K562 (cell line): ENCODE data around the gene FGF1. TPM values are rescaled to one million over a fixed set of nuclear protein-coding genes. Genes with fewer than 3 reads are reported as not detected.

Source experiments
- ATAC-seq: fragments of 200-7000 bp; cut with Tn5 transposase; 3 replicates; pipeline ENCODE4 v1.9.1; 2020; ENCODE audit warnings: moderate library complexity
- BruUV-seq: library from RNA; stranded (reverse); fragments of 400-500 nt; replicated peaks from 2 replicates; lab custom pipeline; 2021; lab: Mats Ljungman, UMichigan
- CTCF ChIA-PET: fragments of 300-600 bp; formaldehyde crosslinking; extraction: SDS; loops from one replicate; lab custom pipeline; 2021; ENCODE audit warnings: low intra/inter-chr PET ratio; lab: Yijun Ruan, JAX
- POLR2A ChIA-PET: fragments of 300-600, 350-650 bp; sonication (Branson Sonifier 250); formaldehyde crosslinking; extraction: SDS; loops from one replicate; lab custom pipeline; 2021; ENCODE audit warnings: antibody characterized with exemption, inconsistent platforms; lab: Yijun Ruan, JAX
- DNase-seq, 4 experiments: peaks; one replicate each; pipeline versions ENCODE4 v3.0.0 to v3.0.0-alpha.2; 2011 to 2018; ENCODE audit warnings: low spot score in 3 of 4, mixed read lengths in 3 of 4; ENCODE audit errors: extremely low read depth in 1 of 4
- FAIRE-seq: peaks from 2 replicates; lab custom pipeline; 2011; peaks lifted over from hg19 to GRCh38; lab: Jason Lieb, UNC
- H2AFZ ChIP-seq: 2 replicates; pipeline ENCODE4 v1.6.0; 2011; ENCODE audit warnings: low read depth, low read length, control low read depth, inconsistent platforms
- H3K27ac ChIP-seq: fragments of 200-600 bp; 3 replicates; pipeline ENCODE4 v1.8.0; 2011; ENCODE audit warnings: low read depth, mild to moderate bottlenecking, control low read depth, inconsistent platforms, low read length, moderate library complexity, mixed read lengths; ENCODE audit errors: extremely low read depth
- H3K27me3 ChIP-seq, 2 experiments: fragments of 300-600 bp in 1 of 2; 2 replicates in 1 of 2; 3 replicates in 1 of 2; pipeline versions ENCODE4 v1.6.0 to v1.8.0; 2011; ENCODE audit warnings: inconsistent platforms in 2 of 2, low read length in 2 of 2, mild to moderate bottlenecking in 1 of 2, mixed read lengths in 1 of 2, moderate library complexity in 1 of 2; ENCODE audit not compliant: control insufficient read depth in 2 of 2, insufficient read depth in 2 of 2
- H3K36me3 ChIP-seq: fragments of 300-600 bp; 3 replicates; pipeline ENCODE4 v1.8.0; 2011; ENCODE audit warnings: mild to moderate bottlenecking, low read length, inconsistent platforms; ENCODE audit not compliant: control insufficient read depth, insufficient read depth
- H3K4me1 ChIP-seq, 2 experiments: fragments of 200-600 bp in 1 of 2; replicated peaks in 1 of 2; 2 replicates in 1 of 2; 3 replicates in 1 of 2; pipeline versions ENCODE4 v1.5.1 to v1.8.0; 2011; ENCODE audit warnings: inconsistent platforms in 2 of 2, low read length in 2 of 2, mild to moderate bottlenecking in 1 of 2, mixed read lengths in 1 of 2, moderate library complexity in 1 of 2; ENCODE audit not compliant: control insufficient read depth in 2 of 2, insufficient read depth in 2 of 2
- H3K4me2 ChIP-seq: 2 replicates; pipeline ENCODE4 v1.6.1; 2011; ENCODE audit warnings: low read length, control low read depth, inconsistent platforms, mixed read lengths; ENCODE audit not compliant: insufficient read depth
- H3K4me3 ChIP-seq: fragments of 200-600 bp; sonication (generic), shearing (Covaris generic); 2 replicates; pipeline ENCODE4 v1.5.1; 2016; ENCODE audit warnings: control low read depth, inconsistent platforms
- H3K79me2 ChIP-seq: fragments of 200-600 bp; 3 replicates; pipeline ENCODE4 v1.8.0; 2011; ENCODE audit warnings: low read length, inconsistent platforms; ENCODE audit not compliant: control insufficient read depth, insufficient read depth
- H3K9ac ChIP-seq, 2 experiments: 2 replicates each; pipeline versions ENCODE4 v1.6.0 to v1.6.1; 2011; ENCODE audit warnings: low read depth in 2 of 2, low read length in 2 of 2, control low read depth in 1 of 2, inconsistent platforms in 1 of 2, mild to moderate bottlenecking in 1 of 2, mixed read lengths in 1 of 2; ENCODE audit not compliant: insufficient read depth in 1 of 2
- H3K9me1 ChIP-seq: one replicate; pipeline ENCODE4 v1.6.0; 2011; ENCODE audit warnings: inconsistent platforms, mild to moderate bottlenecking, low read length, moderate library complexity; ENCODE audit not compliant: control insufficient read depth, insufficient read depth
- H3K9me3 ChIP-seq: replicated peaks from 2 replicates; pipeline ENCODE4 v1.5.1; 2011; ENCODE audit warnings: low read depth, low read length, inconsistent platforms; ENCODE audit not compliant: control insufficient read depth, insufficient read depth
- H4K20me1 ChIP-seq: replicated peaks from 2 replicates; pipeline ENCODE4 v1.6.1; 2011; ENCODE audit warnings: low read length, inconsistent platforms, mixed read lengths; ENCODE audit not compliant: control insufficient read depth, insufficient read depth
- BRD4 ChIP-seq: fragments of 200-600 bp; sonication (generic); IDR thresholded peaks from 2 replicates; pipeline ENCODE4 v1.6.1; 2017; ENCODE audit warnings: inconsistent platforms
- CHD2 ChIP-seq: IDR thresholded peaks from 2 replicates; pipeline ENCODE4 v1.6.1; 2011; ENCODE audit warnings: low read depth, low read length
- ELF4 ChIP-seq: fragments of 450-650 bp; formaldehyde crosslinking; IDR thresholded peaks from 2 replicates; pipeline ENCODE4 v1.4.0; 2022; ENCODE audit warnings: missing genetic modification characterization
- GTF2E2 ChIP-seq: fragments of 200-800 bp; sonication (Bioruptor generic); IDR thresholded peaks from 2 replicates; pipeline ENCODE4 v1.6.1; 2016; ENCODE audit warnings: missing genetic modification characterization, missing compliant biosample characterization
- ILF3 ChIP-seq: fragments of 450-650 bp; IDR thresholded peaks from 2 replicates; pipeline ENCODE4 v1.6.1; 2018; ENCODE audit warnings: antibody characterized with exemption, mild to moderate bottlenecking, moderate library complexity, borderline replicate concordance
- ILK ChIP-seq: fragments of 450-650 bp; IDR thresholded peaks from 2 replicates; pipeline ENCODE4 v1.6.1; 2016; ENCODE audit warnings: missing genetic modification characterization, low read depth, mild to moderate bottlenecking, missing compliant biosample characterization, moderate library complexity, borderline replicate concordance
- MCM2 ChIP-seq: fragments of 450-650 bp; IDR thresholded peaks from 2 replicates; pipeline ENCODE4 v1.6.1; 2017; ENCODE audit warnings: low read depth, mild to moderate bottlenecking
- MEF2D ChIP-seq: conservative IDR thresholded peaks from 2 replicates; pipeline ENCODE4 v1.6.1; 2016; ENCODE audit warnings: low read depth, missing genetic modification characterization, missing compliant biosample characterization
- NR4A1 ChIP-seq, 2 experiments: fragments of 250-450 bp in 1 of 2; fragments of 450-650 bp in 1 of 2; sonication (Bioruptor Pico) in 1 of 2; IDR thresholded peaks; 2 replicates each; pipeline versions ENCODE4 v1.4.0 to v1.6.1; 2016 to 2020; ENCODE audit warnings: mild to moderate bottlenecking in 2 of 2, missing compliant biosample characterization in 1 of 2, missing genetic modification characterization in 1 of 2, moderate library complexity in 1 of 2
- PTBP1 ChIP-seq: fragments of 200-400 bp; formaldehyde crosslinking; IDR thresholded peaks from 2 replicates; pipeline ENCODE4 v1.6.1; 2017; ENCODE audit warnings: low read depth, low read length
- SREBF2 ChIP-seq: sonication (generic); formaldehyde crosslinking; IDR thresholded peaks from 2 replicates; pipeline ENCODE4 v1.4.0; 2020; ENCODE audit warnings: mild to moderate bottlenecking, missing genetic modification reagents
- STAT5A ChIP-seq: IDR thresholded peaks from 2 replicates; pipeline ENCODE4 v1.6.1; 2012; ENCODE audit warnings: low read length, inconsistent platforms, borderline replicate concordance
- ZBTB26 ChIP-seq: fragments of 450-650 bp; formaldehyde crosslinking; IDR thresholded peaks from 2 replicates; pipeline ENCODE4 v1.4.0; 2022; ENCODE audit warnings: missing genetic modification characterization
- ZBTB34 ChIP-seq: fragments of 250-450 bp; sonication (Bioruptor Pico); IDR thresholded peaks from 2 replicates; pipeline ENCODE4 v1.8.0; 2021; ENCODE audit warnings: mild to moderate bottlenecking, moderate library complexity
- ZFP1 ChIP-seq: fragments of 450-650 bp; formaldehyde crosslinking; IDR thresholded peaks from 2 replicates; pipeline ENCODE4 v1.4.0; 2020; ENCODE audit warnings: mild to moderate bottlenecking, mixed read lengths
- ZNF263 ChIP-seq: sonication (generic); formaldehyde crosslinking; IDR thresholded peaks from 2 replicates; pipeline ENCODE4 v1.8.0; 2022; ENCODE audit warnings: mild to moderate bottlenecking, missing genetic modification reagents, borderline replicate concordance
- WGBS: fragments of 100-300 bp; shearing (Covaris generic); methylation state at CpG from one replicate; pipeline ENCODE4 v1.1.6; 2016; ENCODE audit warnings: low coverage, mixed read lengths; ENCODE audit not compliant: insufficient coverage; ENCODE audit errors: missing lambda C conversion rate; 5-methylcytosine and 5-hydroxymethylcytosine counted together
- in situ Hi-C: fragments of 300-500 bp; cut with MboI; formaldehyde crosslinking; loops from 4 replicates; pipeline ENCODE4 v1.15.0; 2018; ENCODE audit warnings: inconsistent platforms, mixed read lengths
- intact Hi-C: fragments of 100-400 bp; cut with micrococcal nuclease; formaldehyde crosslinking; loops from 2 replicates; pipeline ENCODE4 v1.14.2; 2022
- polyA plus RNA-seq, 8 experiments: library from polyadenylated mRNA; depleted of rRNA in 4 of 8; stranded (reverse) in 5 of 8; unstranded in 3 of 8; fragments of >200 nt; fragmentation: Nextera tagmentation in 2 of 8; fragmentation: Illumina TruSeq in 1 of 8; extraction: Ambion mirVana in 2 of 8; extraction: Trizol in 1 of 8; gene quantifications; 2 replicates each; pipeline versions ENCODE4 v1.2.1 to v1.2.3, GENCODE V29; 2011 to 2014; ENCODE audit warnings: inconsistent platforms in 1 of 8, missing spikeins in 1 of 8
- total RNA-seq, 7 experiments: library from RNA; depleted of rRNA in 6 of 7; stranded (reverse); fragments of >200 nt in 6 of 7; fragmentation: Illumina TruSeq in 2 of 7; extraction: Trizol in 2 of 7; gene quantifications; 2 replicates each; pipeline versions ENCODE4 v1.2.1 to v1.2.3, GENCODE V29; 2011 to 2021; ENCODE audit warnings: low replicate concordance in 1 of 7

The FGF1 gene
- total and polyA plus RNA-seq, 9 of the 15 experiments (the other 6 are each of a cell fraction or from before 2014, with no cell fraction given), result not detected

GRCh38 chr5:142686968-142687367, 1.1 kb upstream of the FGF1 start:
- H4K20me1 ChIP-seq, result no peaks in the 10 kb centered on the region
- FAIRE-seq, result no peak

More at GRCh38 chr5:142686968-142687367, 1.1 kb upstream of the FGF1 start:
- no peaks in the 10 kb centered on the region for H3K9me3 ChIP-seq
- no peaks in the 10 kb centered on the region for H3K9me1 ChIP-seq
- ATAC-seq (no peak), DNase-seq (no peak)
- H3K79me2 ChIP-seq, result no peaks in the 10 kb centered on the region
- no peak overlapping the region for H3K4me2 ChIP-seq
- BruUV-seq, result no TSS peak
- ChIA-PET POLR2A (interaction anchor here (1.3 kb wide), 1 partner anchor 9 kb away, joined by 3 read pairs; no protein-coding TSS in a partner anchor), CTCF (no interaction called here)
- no peaks in the 10 kb centered on the region for H3K4me1 ChIP-seq
- no peaks in the 10 kb centered on the region for H3K36me3 ChIP-seq
- no peak overlapping the region for H3K27ac ChIP-seq
- no peak overlapping the region for H3K4me3 ChIP-seq
- H2AFZ ChIP-seq, result no peak overlapping the region
- no peak for TF ChIP-seq ILF3
- no peak for TF ChIP-seq ZFP1 (CRISPR knock-in tag)
- no peak for TF ChIP-seq STAT5A
- no peak for TF ChIP-seq ELF4 (CRISPR knock-in tag)
- TF ChIP-seq NR4A1 (CRISPR knock-in tag; IDR thresholded peaks at IDR 0.05), result no peak
- TF ChIP-seq NR4A1 (tag; IDR thresholded peaks at IDR 0.05), result no peak
- no peak for TF ChIP-seq CHD2
- TF ChIP-seq GTF2E2 (tag), result no peak
- no peak for TF ChIP-seq ILK (tag)
- no peak for TF ChIP-seq MEF2D (tag)
- no peak for TF ChIP-seq SREBF2 (CRISPR knock-in tag)
- no peak for TF ChIP-seq MCM2
- no peak for TF ChIP-seq ZNF263 (CRISPR knock-in tag)
- no peak for TF ChIP-seq ZBTB34
- no peak for TF ChIP-seq PTBP1
- no peak for TF ChIP-seq ZBTB26 (CRISPR knock-in tag)
- no peak for TF ChIP-seq BRD4
- intact Hi-C loops (no loop called here), in situ Hi-C loops (no loop called here)
- WGBS, result 0% methylated on average over 3 of the region's 4 CpGs
- no peak overlapping the region for H3K9ac ChIP-seq
- peaks cover 27 to 43% of the 10 kb centered on the region in 2 experiments; a peak in 4 of 5 replicates for H3K27me3 ChIP-seq
